Measurements from ENCODE around the gene TFDP1.

Gene TFDP1

GRCh38 chr13:113601166-113602070 lies 16.9 kb downstream of the TFDP1 start:
- Histone ChIP-seq H3K27ac (ENCODE audit: low read length) (no peak overlapping the region), H3K79me2 (ENCODE audit: insufficient read depth, low read length) (peaks cover 100% of the 10 kb centered on the region), H3K9ac (ENCODE audit: low read depth, low read length) (no peak overlapping the region), H2AFZ (ENCODE audit: low read depth, low read length) (no peak overlapping the region), H3K9me3 (ENCODE audit: insufficient read depth, low read length, severe bottlenecking) (no peaks in the 10 kb centered on the region), H3K4me1 (ENCODE audit: insufficient read depth, low read length) (0 out of 2 replicates have a peak, but pooled peaks cover 6% of the 10 kb centered on the region), H3K4me3 (ENCODE audit: low read depth in 1 of 2, low read length in 2 of 2) (no peak overlapping the region), H4K20me1 (ENCODE audit: insufficient read depth, low read length) (peaks cover 99% of the 10 kb centered on the region), H3K36me3 (ENCODE audit: insufficient read depth, low read length) (peaks cover 84% of the 10 kb centered on the region), H3K27me3 (ENCODE audit: insufficient read depth, low read length, poor library complexity) (no peaks in the 10 kb centered on the region), H3K4me2 (ENCODE audit: insufficient read depth, low read length) (no peak overlapping the region)
- no peak for ATAC-seq (ENCODE audit: insufficient read depth, low read depth)
- no peak for DNase-seq
- TF ChIP-seq EZH2 (IDR thresholded peaks at IDR 0.05; ENCODE audit: borderline replicate concordance, low read depth, low read length, severe bottlenecking), result no peak
- no peak for TF ChIP-seq CTCF (IDR thresholded peaks at IDR 0.05; ENCODE audit: borderline replicate concordance, extremely low read depth, low read length, poor library complexity, severe bottlenecking)

GRCh38 chr13:113602291-113602988 lies 17.9 kb downstream of the TFDP1 start:
- peaks cover 100% of the 10 kb centered on the region for H4K20me1 ChIP-seq (ENCODE audit: insufficient read depth, low read length)
- no peak overlapping the region for H3K9ac ChIP-seq (ENCODE audit: low read depth, low read length)
- no peaks in the 10 kb centered on the region for H3K9me3 ChIP-seq (ENCODE audit: insufficient read depth, low read length, severe bottlenecking)
- no peaks in the 10 kb centered on the region for H3K27me3 ChIP-seq (ENCODE audit: insufficient read depth, low read length, poor library complexity)
- DNase-seq (no peak), ATAC-seq (ENCODE audit: insufficient read depth, low read depth) (no peak)
- H3K4me2 ChIP-seq (ENCODE audit: insufficient read depth, low read length), result no peak overlapping the region
- 0 out of 2 replicates have a peak, but pooled peaks cover 6% of the 10 kb centered on the region for H3K4me1 ChIP-seq (ENCODE audit: insufficient read depth, low read length)
- H2AFZ ChIP-seq (ENCODE audit: low read depth, low read length), result no peak overlapping the region
- H3K79me2 ChIP-seq (ENCODE audit: insufficient read depth, low read length), result peaks cover 100% of the 10 kb centered on the region
- peaks cover 85% of the 10 kb centered on the region for H3K36me3 ChIP-seq (ENCODE audit: insufficient read depth, low read length)
- H3K27ac ChIP-seq (ENCODE audit: low read length), result no peak overlapping the region
- H3K4me3 ChIP-seq (ENCODE audit: low read depth in 1 of 2, low read length in 2 of 2), result no peak overlapping the region
- TF ChIP-seq EZH2 (IDR thresholded peaks at IDR 0.05; ENCODE audit: borderline replicate concordance, low read depth, low read length, severe bottlenecking), result no peak
- no peak for TF ChIP-seq CTCF (IDR thresholded peaks at IDR 0.05; ENCODE audit: borderline replicate concordance, extremely low read depth, low read length, poor library complexity, severe bottlenecking)

GRCh38 chr13:113603116-113603710 lies 18.7 kb downstream of the TFDP1 start:
- DNase-seq (no peak), ATAC-seq (ENCODE audit: insufficient read depth, low read depth) (no peak)
- H3K79me2 ChIP-seq (ENCODE audit: insufficient read depth, low read length), result peaks cover 100% of the 10 kb centered on the region
- H3K4me2 ChIP-seq (ENCODE audit: insufficient read depth, low read length), result no peak overlapping the region
- H3K9ac ChIP-seq (ENCODE audit: low read depth, low read length), result no peak overlapping the region
- no peaks in the 10 kb centered on the region for H3K9me3 ChIP-seq (ENCODE audit: insufficient read depth, low read length, severe bottlenecking)
- H3K27me3 ChIP-seq (ENCODE audit: insufficient read depth, low read length, poor library complexity), result no peaks in the 10 kb centered on the region
- 0 out of 2 replicates have a peak, but pooled peaks cover 6% of the 10 kb centered on the region for H3K4me1 ChIP-seq (ENCODE audit: insufficient read depth, low read length)
- H3K27ac ChIP-seq (ENCODE audit: low read length), result no peak overlapping the region
- H2AFZ ChIP-seq (ENCODE audit: low read depth, low read length), result no peak overlapping the region
- H3K36me3 ChIP-seq (ENCODE audit: insufficient read depth, low read length), result peaks cover 85% of the 10 kb centered on the region
- no peak overlapping the region for H3K4me3 ChIP-seq (ENCODE audit: low read depth in 1 of 2, low read length in 2 of 2)
- no peak for TF ChIP-seq EZH2 (IDR thresholded peaks at IDR 0.05; ENCODE audit: borderline replicate concordance, low read depth, low read length, severe bottlenecking)
- no peak for TF ChIP-seq CTCF (IDR thresholded peaks at IDR 0.05; ENCODE audit: borderline replicate concordance, extremely low read depth, low read length, poor library complexity, severe bottlenecking)
- H4K20me1 ChIP-seq (ENCODE audit: insufficient read depth, low read length), result peaks cover 100% of the 10 kb centered on the region
